IMR-90 (cell line): ENCODE data around the gene CRAMP1. TPM values are rescaled to one million over a fixed set of nuclear protein-coding genes. Genes with fewer than 3 reads are reported as not detected.

Experiments used
- ATAC-seq: fragments of 200-7000 bp; cut with Tn5 transposase; 2 replicates; pipeline ENCODE4 v1.9.1; 2020; ENCODE audit warnings: low read depth, mild to moderate bottlenecking, moderate library complexity
- BruUV-seq: library from RNA; stranded (reverse); fragments of 400-500 nt; replicated peaks from 2 replicates; lab custom pipeline; 2021; lab: Mats Ljungman, UMichigan
- CTCF ChIA-PET: fragments of 300-600 bp; formaldehyde crosslinking; extraction: SDS; loops from one replicate; lab custom pipeline; 2021; ENCODE audit warnings: antibody characterized with exemption; lab: Yijun Ruan, JAX
- POLR2A ChIA-PET: fragments of 300-600 bp; sonication (Branson Sonifier 250); formaldehyde crosslinking; loops from one replicate; lab custom pipeline; 2022; ENCODE audit warnings: antibody characterized with exemption; ENCODE audit not compliant: unreplicated experiment; lab: Charles Lee
- DNase-seq: peaks from one replicate; pipeline ENCODE4 v3.0.0; 2013
- H2AFZ ChIP-seq: replicated peaks from 2 replicates; pipeline ENCODE3; 2013; ENCODE audit warnings: low read length, mild to moderate bottlenecking; ENCODE audit not compliant: poor library complexity
- H2AK5ac ChIP-seq: 2 replicates; pipeline ENCODE4 v1.6.1; 2013; ENCODE audit warnings: low read depth, low read length, inconsistent platforms
- H2AK9ac ChIP-seq: replicated peaks from 2 replicates; pipeline ENCODE3; 2013; ENCODE audit warnings: mild to moderate bottlenecking, low read depth, low read length, moderate library complexity; ENCODE audit not compliant: poor library complexity
- H2BK120ac ChIP-seq: 2 replicates; pipeline ENCODE4 v1.6.1; 2013; ENCODE audit warnings: low read depth, low read length, inconsistent platforms
- H2BK15ac ChIP-seq: 3 replicates; pipeline ENCODE4 v1.6.1; 2013; ENCODE audit warnings: low read depth, low read length, inconsistent platforms
- H2BK20ac ChIP-seq: 2 replicates; pipeline ENCODE4 v1.6.1; 2013; ENCODE audit warnings: low read depth, mild to moderate bottlenecking, inconsistent platforms, low read length, moderate library complexity
- H2BK5ac ChIP-seq: 2 replicates; pipeline ENCODE4 v1.6.1; 2013; ENCODE audit warnings: mild to moderate bottlenecking, low read depth, low read length, inconsistent platforms; ENCODE audit not compliant: poor library complexity, severe bottlenecking
- H3K14ac ChIP-seq: replicated peaks from 2 replicates; pipeline ENCODE4 v1.6.1; 2013; ENCODE audit warnings: low read depth, low read length, inconsistent platforms
- H3K18ac ChIP-seq: 2 replicates; pipeline ENCODE4 v1.6.1; 2013; ENCODE audit warnings: low read depth, low read length, control low read depth
- H3K23ac ChIP-seq: 2 replicates; pipeline ENCODE4 v1.6.1; 2013; ENCODE audit warnings: low read depth, low read length, inconsistent platforms
- H3K27ac ChIP-seq: 2 replicates; pipeline ENCODE4 v1.5.1; 2013; ENCODE audit warnings: mild to moderate bottlenecking, control low read depth, low read length; ENCODE audit not compliant: insufficient read depth
- H3K27me3 ChIP-seq: 2 replicates; pipeline ENCODE4 v1.6.1; 2013; ENCODE audit warnings: low read length; ENCODE audit not compliant: control insufficient read depth, insufficient read depth
- H3K36me3 ChIP-seq: 2 replicates; pipeline ENCODE4 v1.6.1; 2013; ENCODE audit warnings: low read length, mixed read lengths; ENCODE audit not compliant: control insufficient read depth, insufficient read depth
- H3K4ac ChIP-seq: 2 replicates; pipeline ENCODE4 v1.6.1; 2013; ENCODE audit warnings: low read depth, low read length, inconsistent platforms
- H3K4me1 ChIP-seq: 2 replicates; pipeline ENCODE4 v1.6.1; 2013; ENCODE audit warnings: low read length, mixed read lengths; ENCODE audit not compliant: control insufficient read depth, insufficient read depth
- H3K4me2 ChIP-seq: 2 replicates; pipeline ENCODE4 v1.6.1; 2013; ENCODE audit warnings: low read depth, mild to moderate bottlenecking, control low read depth, low read length, moderate library complexity
- H3K4me3 ChIP-seq: 2 replicates; pipeline ENCODE4 v1.5.1; 2013; ENCODE audit warnings: low read depth, mild to moderate bottlenecking, control low read depth, low read length, moderate library complexity; ENCODE audit not compliant: insufficient read depth
- H3K56ac ChIP-seq: 2 replicates; pipeline ENCODE4 v1.6.1; 2013; ENCODE audit warnings: low read length, inconsistent platforms; ENCODE audit not compliant: insufficient read depth; ENCODE audit errors: extremely low read depth
- H3K79me1 ChIP-seq, 2 experiments: 2 replicates each; pipeline ENCODE4 v1.6.1; 2013; ENCODE audit warnings: low read length in 2 of 2, inconsistent platforms in 1 of 2, low read depth in 1 of 2
- H3K9ac ChIP-seq: 2 replicates; pipeline ENCODE4 v1.6.1; 2013; ENCODE audit warnings: low read depth, low read length, control low read depth
- H3K9me1 ChIP-seq: 2 replicates; pipeline ENCODE4 v1.6.1; 2013; ENCODE audit warnings: low read length, inconsistent platforms; ENCODE audit not compliant: insufficient read depth
- H3K9me3 ChIP-seq: 2 replicates; pipeline ENCODE4 v1.6.1; 2013; ENCODE audit warnings: low read length; ENCODE audit not compliant: control insufficient read depth, insufficient read depth
- H4K20me1 ChIP-seq: 2 replicates; pipeline ENCODE4 v1.6.1; 2013; ENCODE audit warnings: low read length, inconsistent platforms; ENCODE audit not compliant: insufficient read depth
- H4K5ac ChIP-seq: 2 replicates; pipeline ENCODE4 v1.6.1; 2013; ENCODE audit warnings: mild to moderate bottlenecking, low read depth, low read length, control low read depth
- H4K8ac ChIP-seq, 2 experiments: 2 replicates each; pipeline ENCODE4 v1.6.1; 2013; ENCODE audit warnings: low read depth in 2 of 2, low read length in 2 of 2, control low read depth in 1 of 2, inconsistent platforms in 1 of 2
- H4K91ac ChIP-seq: 2 replicates; pipeline ENCODE4 v1.6.1; 2013; ENCODE audit warnings: low read depth, low read length, inconsistent platforms; ENCODE audit not compliant: insufficient read depth
- BHLHE40 ChIP-seq: fragments of 150-350 bp; IDR thresholded peaks from 2 replicates; pipeline ENCODE4 v1.6.1; 2016; ENCODE audit warnings: mild to moderate bottlenecking, low read depth, low read length
- CHD1 ChIP-seq: IDR thresholded peaks from 2 replicates; pipeline ENCODE4 v1.6.1; 2012; ENCODE audit warnings: low read depth, low read length, improper control_type of control experiment
- MAFK ChIP-seq: IDR thresholded peaks from 2 replicates; pipeline ENCODE4 v1.6.1; 2012; ENCODE audit warnings: low read depth, low read length, improper control_type of control experiment
- RFX5 ChIP-seq: IDR thresholded peaks from 2 replicates; pipeline ENCODE4 v1.8.0; 2012; ENCODE audit warnings: low read depth, mild to moderate bottlenecking, low read length, moderate library complexity
- WGBS, 2 experiments: methylation state at CpG; one replicate each; pipeline versions ENCODE4 v1.1.5 to v1.1.7; 2013; ENCODE audit warnings: missing lambda C conversion rate in 2 of 2; ENCODE audit not compliant: insufficient read length in 1 of 2; ENCODE audit errors: extremely low coverage in 2 of 2; 5-methylcytosine and 5-hydroxymethylcytosine counted together
- dilution Hi-C: fragments of 300-500 bp; cut with HindIII; formaldehyde crosslinking; loops from one replicate; pipeline ENCODE4 v1.14.3; 2018; ENCODE audit warnings: low sequenced_read_pairs; ENCODE audit not compliant: unreplicated experiment
- in situ Hi-C: fragments of 300-500 bp; cut with MboI; formaldehyde crosslinking; loops from 3 replicates; pipeline ENCODE4 v1.14.3; 2019; ENCODE audit warnings: low sequenced_read_pairs, inconsistent platforms, mixed read lengths
- intact Hi-C: fragments of 100-400 bp; cut with micrococcal nuclease; formaldehyde crosslinking; loops from 2 replicates; pipeline ENCODE4 v1.10.0; 2022
- polyA plus RNA-seq, 3 experiments: library from polyadenylated mRNA; depleted of rRNA; stranded (reverse); fragments of >200 nt; gene quantifications; 2 replicates each; pipeline ENCODE4 v1.2.3, GENCODE V29; 2012; ENCODE audit warnings: low replicate concordance in 1 of 3
- total RNA-seq: library from RNA; depleted of rRNA; stranded (reverse); fragments of >200 nt; gene quantifications from 2 replicates; pipeline ENCODE4 v1.2.3, GENCODE V29; 2012

The CRAMP1 gene
- total and polyA plus RNA-seq, 2 of the 4 experiments (the other 2 are of a cell fraction) = 3.2 to 12.0 TPM

- H3K79me1 ChIP-seq = peaks cover 3 to 9% of the 10 kb centered on the region in 2 experiments; a peak in 3 of 4 replicates
- H4K91ac ChIP-seq = no peak overlapping the region
- no peaks in the 10 kb centered on the region for H3K27me3 ChIP-seq
- TF ChIP-seq BHLHE40 (no peak), CHD1 (no peak), MAFK (no peak), RFX5 (no peak)
- peaks cover 3% of the 10 kb centered on the region for H3K9me1 ChIP-seq
- H4K5ac ChIP-seq = no peak overlapping the region
- no peak overlapping the region for H2AK9ac ChIP-seq
- no peak overlapping the region for H2BK20ac ChIP-seq
- H3K56ac ChIP-seq = no peak overlapping the region
- no peak overlapping the region for H4K8ac ChIP-seq
- H2BK120ac ChIP-seq = no peak overlapping the region
- no peak for DNase-seq
- no peak overlapping the region for H2AFZ ChIP-seq
- intact Hi-C loops (no loop called here), dilution Hi-C loops (no loop called here), in situ Hi-C loops (no loop called here)
- H3K4ac ChIP-seq = no peak overlapping the region
- no peak overlapping the region for H3K9ac ChIP-seq
- H3K9me3 ChIP-seq = no peaks in the 10 kb centered on the region
- CTCF ChIA-PET = no interaction called here
- peaks cover 87% of the 10 kb centered on the region for H3K36me3 ChIP-seq
- no peaks in the 10 kb centered on the region for H4K20me1 ChIP-seq
- 95% methylated on average over 13 of the region's 14 CpGs; no CpG with 5 or more reads in 1 of the 2 experiments for WGBS, 2 experiments
- H2AK5ac ChIP-seq = no peak overlapping the region
- POLR2A ChIA-PET = no interaction called here
- no peak overlapping the region for H3K4me3 ChIP-seq
- H3K14ac ChIP-seq = no peak overlapping the region
- ATAC-seq = no peak
- no peak overlapping the region for H2BK15ac ChIP-seq
- no peaks in the 10 kb centered on the region for H3K4me1 ChIP-seq
- no TSS peak for BruUV-seq
- no peak overlapping the region for H3K27ac ChIP-seq
- H3K18ac ChIP-seq = no peak overlapping the region
- no peak overlapping the region for H2BK5ac ChIP-seq
- H3K4me2 ChIP-seq = no peak overlapping the region
- no peak overlapping the region for H3K23ac ChIP-seq
Observed at GRCh38 chr16:1667916-1668315, 55.8 kb downstream of the CRAMP1 start.
